Measurements from ENCODE around the gene ARGLU1.

The ARGLU1 gene

GRCh38 chr13:106537521-106537920 lies 30.4 kb downstream of the ARGLU1 start:
- Histone ChIP-seq H2BK5ac (ENCODE audit: low read length) (no peak overlapping the region), H3K4me2 (ENCODE audit: insufficient read depth, low read length, poor library complexity, severe bottlenecking) (no peak overlapping the region), H4K8ac (ENCODE audit: low read depth, low read length) (no peak overlapping the region), H3K9me3 (replicated peaks in 1 of 2; ENCODE audit: control insufficient read depth in 2 of 2, insufficient read depth in 1 of 2, low read depth in 1 of 2, low read length in 2 of 2) (peaks cover 0 to 5% of the 10 kb centered on the region in 2 donors), H4K91ac (ENCODE audit: low read depth, low read length, poor library complexity) (no peak overlapping the region), H3K4me3 (ENCODE audit: low read length in 2 of 2) (no peak overlapping the region), H3K18ac (ENCODE audit: low read length) (no peak overlapping the region), H3K4ac (ENCODE audit: low read length) (no peak overlapping the region), H2BK12ac (ENCODE audit: low read length) (no peak overlapping the region), H3K27ac (replicated peaks; ENCODE audit: low read length) (no peak overlapping the region), H2AK5ac (ENCODE audit: low read depth, low read length) (no peak overlapping the region), H3K4me1 (ENCODE audit: control insufficient read depth in 2 of 2, insufficient read depth in 1 of 2, low read depth in 1 of 2, low read length in 2 of 2) (peaks cover 0 to 4% of the 10 kb centered on the region in 2 donors), H3K9ac (ENCODE audit: low read depth, low read length, poor library complexity) (no peak overlapping the region), H3K14ac (ENCODE audit: low read length) (no peak overlapping the region), H2AFZ (ENCODE audit: low read length) (no peak overlapping the region), H3K79me1 (ENCODE audit: low read depth, low read length) (peaks cover 4% of the 10 kb centered on the region), H3K23ac (ENCODE audit: low read depth, low read length, poor library complexity) (no peak overlapping the region), H2BK120ac (ENCODE audit: low read depth, low read length) (no peak overlapping the region), H3K27me3 (ENCODE audit: control insufficient read depth in 3 of 3, insufficient read depth in 3 of 3, low read depth in 1 of 3, low read length in 3 of 3) (no peaks in the 10 kb centered on the region), H3K36me3 (replicated peaks in 1 of 2; ENCODE audit: control insufficient read depth in 2 of 2, insufficient read depth in 2 of 2, low read length in 2 of 2) (peaks cover 0 to 38% of the 10 kb centered on the region in 2 donors), H2BK15ac (ENCODE audit: low read length) (no peak overlapping the region)
- DNase-seq (ENCODE audit: low spot score): no peak
- WGBS, 2 donors (ENCODE audit: extremely low coverage in 2 of 2, insufficient read length in 2 of 2, insufficient replicate concordance in 1 of 2): no CpG with 5 or more reads among the region's 3 CpGs

GRCh38 chr13:106536244-106537034 lies 31.5 kb downstream of the ARGLU1 start:
- peak; percentile 92 for DNase-seq (ENCODE audit: low spot score)
- Histone ChIP-seq H2AK5ac (ENCODE audit: low read depth, low read length) (no peak overlapping the region), H2AFZ (ENCODE audit: low read length) (peak overlapping the region; percentile 87), H3K9ac (ENCODE audit: low read depth, low read length, poor library complexity) (peak overlapping the region; percentile 90), H2BK12ac (ENCODE audit: low read length) (no peak overlapping the region), H3K27ac (replicated peaks; ENCODE audit: low read length) (peak overlapping the region; percentile 35), H2BK120ac (ENCODE audit: low read depth, low read length) (no peak overlapping the region), H3K14ac (ENCODE audit: low read length) (peak overlapping the region; percentile 71), H3K23ac (ENCODE audit: low read depth, low read length, poor library complexity) (peak overlapping the region; percentile 89), H4K8ac (ENCODE audit: low read depth, low read length) (peak overlapping the region; percentile 1), H3K36me3 (replicated peaks in 1 of 2; ENCODE audit: control insufficient read depth in 2 of 2, insufficient read depth in 2 of 2, low read length in 2 of 2) (peaks cover 0 to 38% of the 10 kb centered on the region in 2 donors), H4K91ac (ENCODE audit: low read depth, low read length, poor library complexity) (peak overlapping the region; percentile 92), H3K27me3 (ENCODE audit: control insufficient read depth in 3 of 3, insufficient read depth in 3 of 3, low read depth in 1 of 3, low read length in 3 of 3) (no peaks in the 10 kb centered on the region), H2BK5ac (ENCODE audit: low read length) (peak overlapping the region; percentile 66), H3K4me1 (ENCODE audit: control insufficient read depth in 2 of 2, insufficient read depth in 1 of 2, low read depth in 1 of 2, low read length in 2 of 2) (peaks cover 3 to 4% of the 10 kb centered on the region in 2 donors), H3K4ac (ENCODE audit: low read length) (no peak overlapping the region), H3K18ac (ENCODE audit: low read length) (peak overlapping the region; percentile 73), H3K4me3 (ENCODE audit: low read length in 2 of 2) (peak overlapping the region; percentile 74 to 96), H3K4me2 (ENCODE audit: insufficient read depth, low read length, poor library complexity, severe bottlenecking) (peak overlapping the region; percentile 99), H2BK15ac (ENCODE audit: low read length) (peak overlapping the region; percentile 98), H3K79me1 (ENCODE audit: low read depth, low read length) (peaks cover 4% of the 10 kb centered on the region), H3K9me3 (replicated peaks in 1 of 2; ENCODE audit: control insufficient read depth in 2 of 2, insufficient read depth in 1 of 2, low read depth in 1 of 2, low read length in 2 of 2) (peaks cover 0 to 5% of the 10 kb centered on the region in 2 donors)
- no CpG with 5 or more reads among the region's 50 CpGs for WGBS, 2 donors (ENCODE audit: extremely low coverage in 2 of 2, insufficient read length in 2 of 2, insufficient replicate concordance in 1 of 2)

- no CpG with 5 or more reads among the region's 102 CpGs for WGBS, 2 donors (ENCODE audit: extremely low coverage in 2 of 2, insufficient read length in 2 of 2, insufficient replicate concordance in 1 of 2)
- Histone ChIP-seq H2BK5ac (ENCODE audit: low read length) (peak within 1 kb of the TSS; percentile 84), H3K4me3 (ENCODE audit: low read length in 2 of 2) (peak within 1 kb of the TSS; percentile 96 to 100), H3K27me3 (ENCODE audit: control insufficient read depth in 3 of 3, insufficient read depth in 3 of 3, low read depth in 1 of 3, low read length in 3 of 3) (no peaks in the 10 kb centered on the region), H3K79me1 (ENCODE audit: low read depth, low read length) (peaks cover 4% of the 10 kb centered on the region), H2BK120ac (ENCODE audit: low read depth, low read length) (peak within 1 kb of the TSS; percentile 94), H3K4me1 (ENCODE audit: control insufficient read depth in 2 of 2, insufficient read depth in 1 of 2, low read depth in 1 of 2, low read length in 2 of 2) (peaks cover 9 to 10% of the 10 kb centered on the region in 2 donors), H3K9ac (ENCODE audit: low read depth, low read length, poor library complexity) (peak within 1 kb of the TSS; percentile 96), H3K36me3 (replicated peaks in 1 of 2; ENCODE audit: control insufficient read depth in 2 of 2, insufficient read depth in 2 of 2, low read length in 2 of 2) (peaks cover 0 to 38% of the 10 kb centered on the region in 2 donors), H3K14ac (ENCODE audit: low read length) (peak within 1 kb of the TSS; percentile 97), H3K23ac (ENCODE audit: low read depth, low read length, poor library complexity) (peak within 1 kb of the TSS; percentile 89), H4K91ac (ENCODE audit: low read depth, low read length, poor library complexity) (peak within 1 kb of the TSS; percentile 92), H3K4ac (ENCODE audit: low read length) (no peak within 1 kb of the TSS), H3K4me2 (ENCODE audit: insufficient read depth, low read length, poor library complexity, severe bottlenecking) (peak within 1 kb of the TSS; percentile 99), H2BK15ac (ENCODE audit: low read length) (peak within 1 kb of the TSS; percentile 98), H2AFZ (ENCODE audit: low read length) (peak within 1 kb of the TSS; percentile 87), H4K8ac (ENCODE audit: low read depth, low read length) (peak within 1 kb of the TSS; percentile 1), H3K18ac (ENCODE audit: low read length) (peak within 1 kb of the TSS; percentile 97), H3K9me3 (replicated peaks in 1 of 2; ENCODE audit: control insufficient read depth in 2 of 2, insufficient read depth in 1 of 2, low read depth in 1 of 2, low read length in 2 of 2) (peaks cover 0 to 4% of the 10 kb centered on the region in 2 donors), H2AK5ac (ENCODE audit: low read depth, low read length) (no peak within 1 kb of the TSS), H2BK12ac (ENCODE audit: low read length) (peak within 1 kb of the TSS; percentile 41), H3K27ac (replicated peaks; ENCODE audit: low read length) (peak within 1 kb of the TSS; percentile 35)
- DNase-seq (ENCODE audit: low spot score): peak; percentile 94
Observed at GRCh38 chr13:106535552-106536243, 32.2 kb downstream of the ARGLU1 start, which contains the start of gene EFNB2. TSS of gene EFNB2 (minus strand) at chr13:106535662. CDS start at chr13:106534964, 698 bp downstream.
